ENCODE data around the gene ESRRA.

- TF ChIP-seq, protein P1, sequence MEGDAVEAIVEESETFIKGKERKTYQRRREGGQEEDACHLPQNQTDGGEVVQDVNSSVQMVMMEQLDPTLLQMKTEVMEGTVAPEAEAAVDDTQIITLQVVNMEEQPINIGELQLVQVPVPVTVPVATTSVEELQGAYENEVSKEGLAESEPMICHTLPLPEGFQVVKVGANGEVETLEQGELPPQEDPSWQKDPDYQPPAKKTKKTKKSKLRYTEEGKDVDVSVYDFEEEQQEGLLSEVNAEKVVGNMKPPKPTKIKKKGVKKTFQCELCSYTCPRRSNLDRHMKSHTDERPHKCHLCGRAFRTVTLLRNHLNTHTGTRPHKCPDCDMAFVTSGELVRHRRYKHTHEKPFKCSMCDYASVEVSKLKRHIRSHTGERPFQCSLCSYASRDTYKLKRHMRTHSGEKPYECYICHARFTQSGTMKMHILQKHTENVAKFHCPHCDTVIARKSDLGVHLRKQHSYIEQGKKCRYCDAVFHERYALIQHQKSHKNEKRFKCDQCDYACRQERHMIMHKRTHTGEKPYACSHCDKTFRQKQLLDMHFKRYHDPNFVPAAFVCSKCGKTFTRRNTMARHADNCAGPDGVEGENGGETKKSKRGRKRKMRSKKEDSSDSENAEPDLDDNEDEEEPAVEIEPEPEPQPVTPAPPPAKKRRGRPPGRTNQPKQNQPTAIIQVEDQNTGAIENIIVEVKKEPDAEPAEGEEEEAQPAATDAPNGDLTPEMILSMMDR (IDR thresholded peaks at IDR 0.05) = no peak
- TF ChIP-seq EP300 (IDR thresholded peaks at IDR 0.05) (no peak), POLR2A (IDR thresholded peaks at IDR 0.05) (no peak)
Observed at GRCh38 chr11:64358536-64358906, 53.2 kb downstream of the ESRRA start.

Data from tibial nerve (tissue), 4 donors.